ENCODE measurements around the gene MIGA2.

The MIGA2 gene

GRCh38 chr9:129097671-129098306 is 61.4 kb downstream of the MIGA2 start:
- TF ChIP-seq POLR2AphosphoS5 (IDR thresholded peaks at IDR 0.05; ENCODE audit: low read depth, low read length) = no peak
- TF ChIP-seq TAF1 (IDR thresholded peaks at IDR 0.05; ENCODE audit: borderline replicate concordance, insufficient read depth, low read length) = no peak
- TF ChIP-seq REST (IDR thresholded peaks at IDR 0.05; ENCODE audit: insufficient read depth in 1 of 2, low read depth in 2 of 2, low read length in 2 of 2) = no peak
- TF ChIP-seq SIN3A (IDR thresholded peaks at IDR 0.05; ENCODE audit: borderline replicate concordance, insufficient read depth, low read length) = no peak
- TF ChIP-seq FOXP2 (optimal IDR thresholded peaks at IDR 0.05; ENCODE audit: borderline replicate concordance, extremely low read depth, extremely low read length, insufficient read depth) = no peak

- TF ChIP-seq POLR2AphosphoS5 (IDR thresholded peaks at IDR 0.05; ENCODE audit: low read depth, low read length) = no peak
- TF ChIP-seq SIN3A (IDR thresholded peaks at IDR 0.05; ENCODE audit: borderline replicate concordance, insufficient read depth, low read length) = no peak
- TF ChIP-seq FOXP2 (optimal IDR thresholded peaks at IDR 0.05; ENCODE audit: borderline replicate concordance, extremely low read depth, extremely low read length, insufficient read depth) = no peak
- TF ChIP-seq REST (IDR thresholded peaks at IDR 0.05; ENCODE audit: insufficient read depth in 1 of 2, low read depth in 2 of 2, low read length in 2 of 2) = no peak
- no peak for TF ChIP-seq TAF1 (IDR thresholded peaks at IDR 0.05; ENCODE audit: borderline replicate concordance, insufficient read depth, low read length)
Measured at GRCh38 chr9:129098328-129098727, 61.9 kb downstream of the MIGA2 start.

GRCh38 chr9:129100383-129101169 is 64.2 kb downstream of the MIGA2 start:
- TF ChIP-seq SIN3A (IDR thresholded peaks at IDR 0.05; ENCODE audit: borderline replicate concordance, insufficient read depth, low read length) (no peak), TAF1 (IDR thresholded peaks at IDR 0.05; ENCODE audit: borderline replicate concordance, insufficient read depth, low read length) (no peak), FOXP2 (optimal IDR thresholded peaks at IDR 0.05; ENCODE audit: borderline replicate concordance, extremely low read depth, extremely low read length, insufficient read depth) (no peak), REST (IDR thresholded peaks at IDR 0.05; ENCODE audit: insufficient read depth in 1 of 2, low read depth in 2 of 2, low read length in 2 of 2) (no peak), POLR2AphosphoS5 (IDR thresholded peaks at IDR 0.05; ENCODE audit: low read depth, low read length) (no peak)

- no peak for TF ChIP-seq POLR2AphosphoS5 (IDR thresholded peaks at IDR 0.05; ENCODE audit: low read depth, low read length)
- no peak for TF ChIP-seq REST (IDR thresholded peaks at IDR 0.05; ENCODE audit: insufficient read depth in 1 of 2, low read depth in 2 of 2, low read length in 2 of 2)
- no peak for TF ChIP-seq FOXP2 (optimal IDR thresholded peaks at IDR 0.05; ENCODE audit: borderline replicate concordance, extremely low read depth, extremely low read length, insufficient read depth)
- no peak for TF ChIP-seq SIN3A (IDR thresholded peaks at IDR 0.05; ENCODE audit: borderline replicate concordance, insufficient read depth, low read length)
- no peak for TF ChIP-seq TAF1 (IDR thresholded peaks at IDR 0.05; ENCODE audit: borderline replicate concordance, insufficient read depth, low read length)
Measured at GRCh38 chr9:129101279-129101678, 64.9 kb downstream of the MIGA2 start.

All from PFSK-1 (cell line).